ENCODE results near the gene CDK14. TPM values are rescaled to one million over a fixed set of nuclear protein-coding genes. Genes with fewer than 3 reads are reported as not detected.

The CDK14 gene
- total RNA-seq, 1 experiment from 2014 or later: 39.1 TPM

GRCh38 chr7:91034459-91035368 lies 438.6 kb downstream of the CDK14 start:
- no peaks in the 10 kb centered on the region for H3K79me2 ChIP-seq (ENCODE audit: low read depth)
- ChIA-PET POLR2A (ENCODE audit: unreplicated experiment) (no interaction called here), CTCF (interaction anchor here (0.6 to 1.1 kb wide), 6 partner anchors 16 to 579 kb away, joined by 3 to 16 read pairs (median 4); no protein-coding TSS in a partner anchor)
- no peaks in the 10 kb centered on the region for H3F3A ChIP-seq (ENCODE audit: insufficient read depth, low read depth)
- no peak overlapping the region for H3K27ac ChIP-seq
- intact Hi-C loops (cut with micrococcal nuclease; ENCODE audit: unreplicated experiment): loop anchor here (1.0 to 5.0 kb wide), 5 partner anchors 406 to 882 kb away; partner anchors contain the start of gene STEAP1
- H3K9me3 ChIP-seq (ENCODE audit: insufficient read depth, low read depth): no peaks in the 10 kb centered on the region
- no TSS peak for BruUV-seq (replicated peaks)
- no peak overlapping the region for H2AFZ ChIP-seq
- no peaks in the 10 kb centered on the region for H3K36me3 ChIP-seq (ENCODE audit: low read depth)
- no peak overlapping the region for H3K4me3 ChIP-seq
- no peaks in the 10 kb centered on the region for H3K9me2 ChIP-seq (ENCODE audit: insufficient read depth)
- H4K20me1 ChIP-seq (ENCODE audit: insufficient read depth): no peaks in the 10 kb centered on the region
- TF ChIP-seq EZH2 (IDR thresholded peaks at IDR 0.05; ENCODE audit: low read depth) (no peak), CTCF (conservative IDR thresholded peaks at IDR 0.05) (peak; percentile 53)
- no peaks in the 10 kb centered on the region for H3K4me1 ChIP-seq (replicated peaks; ENCODE audit: insufficient read depth)
- H3K27me3 ChIP-seq (ENCODE audit: insufficient read depth, low read depth): no peaks in the 10 kb centered on the region
- H3K4me2 ChIP-seq: no peak overlapping the region
- DNase-seq: peak in 1 of 2 experiments; percentile 42

GRCh38 chr7:91039033-91039432 lies 442.9 kb downstream of the CDK14 start:
- no peaks in the 10 kb centered on the region for H3K9me2 ChIP-seq (ENCODE audit: insufficient read depth)
- no peak overlapping the region for H3K4me3 ChIP-seq
- POLR2A ChIA-PET (ENCODE audit: unreplicated experiment): no interaction called here
- no peak overlapping the region for H3K27ac ChIP-seq
- DNase-seq: no peak
- no TSS peak for BruUV-seq (replicated peaks)
- H3K4me2 ChIP-seq: no peak overlapping the region
- no peaks in the 10 kb centered on the region for H3K36me3 ChIP-seq (ENCODE audit: low read depth)
- TF ChIP-seq EZH2 (IDR thresholded peaks at IDR 0.05; ENCODE audit: low read depth): no peak
- no peak for TF ChIP-seq CTCF (conservative IDR thresholded peaks at IDR 0.05)
- CTCF ChIA-PET: no interaction called here
- intact Hi-C loops (cut with micrococcal nuclease; ENCODE audit: unreplicated experiment): no loop called here
- no peaks in the 10 kb centered on the region for H3F3A ChIP-seq (ENCODE audit: insufficient read depth, low read depth)
- H3K79me2 ChIP-seq (ENCODE audit: low read depth): no peaks in the 10 kb centered on the region
- H4K20me1 ChIP-seq (ENCODE audit: insufficient read depth): no peaks in the 10 kb centered on the region
- H3K4me1 ChIP-seq (replicated peaks; ENCODE audit: insufficient read depth): no peaks in the 10 kb centered on the region
- no peaks in the 10 kb centered on the region for H3K9me3 ChIP-seq (ENCODE audit: insufficient read depth, low read depth)
- no peaks in the 10 kb centered on the region for H3K27me3 ChIP-seq (ENCODE audit: insufficient read depth, low read depth)
- H2AFZ ChIP-seq: no peak overlapping the region

- Histone ChIP-seq H3K27me3 (ENCODE audit: insufficient read depth, low read depth) (no peaks in the 10 kb centered on the region), H2AFZ (no peak overlapping the region), H3K9me2 (ENCODE audit: insufficient read depth) (no peaks in the 10 kb centered on the region), H3K4me3 (no peak overlapping the region), H3K4me1 (replicated peaks; ENCODE audit: insufficient read depth) (no peaks in the 10 kb centered on the region), H3K9me3 (ENCODE audit: insufficient read depth, low read depth) (no peaks in the 10 kb centered on the region), H3K36me3 (ENCODE audit: low read depth) (no peaks in the 10 kb centered on the region), H3K27ac (no peak overlapping the region), H3K79me2 (ENCODE audit: low read depth) (no peaks in the 10 kb centered on the region), H3F3A (ENCODE audit: insufficient read depth, low read depth) (no peaks in the 10 kb centered on the region), H4K20me1 (ENCODE audit: insufficient read depth) (no peaks in the 10 kb centered on the region), H3K4me2 (no peak overlapping the region)
- no TSS peak for BruUV-seq (replicated peaks)
- TF ChIP-seq CTCF (conservative IDR thresholded peaks at IDR 0.05) (no peak), EZH2 (IDR thresholded peaks at IDR 0.05; ENCODE audit: low read depth) (no peak)
- CTCF ChIA-PET: no interaction called here
- POLR2A ChIA-PET (ENCODE audit: unreplicated experiment): interaction anchor here (0.6 kb wide), 1 partner anchor 1123 kb away, joined by 10 read pairs; no protein-coding TSS in a partner anchor
- no peak for DNase-seq
- intact Hi-C loops (cut with micrococcal nuclease; ENCODE audit: unreplicated experiment): loop anchor here (10.0 kb wide), 1 partner anchor 744 kb away; no protein-coding TSS in a partner anchor
These were observed 445.0 kb downstream of the CDK14 start for GRCh38 chr7:91041141-91041540.
